SJCRH30 (cell line): ENCODE results near the gene DNAJC11. TPM values are rescaled to one million over a fixed set of nuclear protein-coding genes. Genes with fewer than 3 reads are reported as not detected.
"Not testable (repeated sequence)": the region's sequence is repeated elsewhere in the genome, so short reads cannot be mapped to it uniquely, and the experiment has no call there.

Experiments
- DNase-seq, 2 experiments: peaks; one replicate each; pipeline ENCODE4 v3.0.0-alpha.2; 2015 to 2020
- H3K27ac ChIP-seq: fragments of 250-450 bp; sonication (Bioruptor Pico); 2 replicates; pipeline ENCODE4 v1.5.1; 2020; ENCODE audit warnings: mild to moderate bottlenecking, moderate library complexity
- H3K27me3 ChIP-seq: fragments of 250-450 bp; sonication (Bioruptor Pico); 2 replicates; pipeline ENCODE4 v1.5.1; 2020; ENCODE audit warnings: mild to moderate bottlenecking, moderate library complexity
- H3K36me3 ChIP-seq: fragments of 250-450 bp; sonication (Bioruptor Pico); 2 replicates; pipeline ENCODE4 v1.5.1; 2020; ENCODE audit warnings: mild to moderate bottlenecking, moderate library complexity
- H3K4me1 ChIP-seq: fragments of 250-450 bp; sonication (Bioruptor Pico); 2 replicates; pipeline ENCODE4 v1.5.1; 2020; ENCODE audit warnings: mild to moderate bottlenecking, moderate library complexity
- H3K4me3 ChIP-seq: fragments of 250-450 bp; sonication (Bioruptor Pico); 2 replicates; pipeline ENCODE4 v1.5.1; 2020; ENCODE audit warnings: mild to moderate bottlenecking, moderate library complexity
- H3K9me3 ChIP-seq: fragments of 250-450 bp; sonication (Bioruptor Pico); replicated peaks from 2 replicates; pipeline ENCODE4 v1.5.1; 2020; ENCODE audit warnings: mild to moderate bottlenecking, moderate library complexity
- total RNA-seq: library from RNA; depleted of rRNA; stranded (reverse); fragments of >200 nt; shearing (Covaris generic); gene quantifications from 2 replicates; pipeline ENCODE4 v1.2.3, GENCODE V29; 2014

Gene DNAJC11
- total RNA-seq, 1 experiment from 2014 or later: 84.5 TPM

- DNase-seq: no peak
- H3K36me3 ChIP-seq: peaks cover 3% of the 10 kb centered on the region; the same call in 1 of the 2 replicates
- no peak overlapping the region for H3K27ac ChIP-seq
- H3K4me1 ChIP-seq: no peaks in the 10 kb centered on the region
- H3K27me3 ChIP-seq: no peaks in the 10 kb centered on the region
- H3K9me3 ChIP-seq: no peaks in the 10 kb centered on the region
- no peak overlapping the region for H3K4me3 ChIP-seq
Measured at GRCh38 chr1:6685381-6685780, 16.2 kb downstream of the DNAJC11 start.

- Histone ChIP-seq H3K27ac (no peak overlapping the region), H3K27me3 (no peaks in the 10 kb centered on the region), H3K4me1 (no peaks in the 10 kb centered on the region), H3K4me3 (no peak overlapping the region), H3K9me3 (no peaks in the 10 kb centered on the region), H3K36me3 (peaks cover 23% of the 10 kb centered on the region)
- no peak for DNase-seq
Measured at GRCh38 chr1:6683434-6683833, 18.2 kb downstream of the DNAJC11 start.

- Histone ChIP-seq H3K36me3 (peaks cover 77% of the 10 kb centered on the region), H3K4me3 (no peak overlapping the region), H3K27ac (no peak overlapping the region), H3K4me1 (no peaks in the 10 kb centered on the region), H3K9me3 (no peaks in the 10 kb centered on the region), H3K27me3 (no peaks in the 10 kb centered on the region)
- no peak for DNase-seq
Measured at GRCh38 chr1:6675941-6676340, 25.7 kb downstream of the DNAJC11 start.

- Histone ChIP-seq H3K4me1 (no peaks in the 10 kb centered on the region), H3K9me3 (no peaks in the 10 kb centered on the region), H3K27me3 (no peaks in the 10 kb centered on the region), H3K27ac (no peak overlapping the region), H3K4me3 (no peak overlapping the region), H3K36me3 (peaks cover 73% of the 10 kb centered on the region)
- DNase-seq: no peak
Measured at GRCh38 chr1:6674771-6675170, 26.8 kb downstream of the DNAJC11 start.

- no peak for DNase-seq
- H3K4me3 ChIP-seq: no peak overlapping the region
- H3K9me3 ChIP-seq: no peaks in the 10 kb centered on the region
- no peak overlapping the region for H3K27ac ChIP-seq
- H3K36me3 ChIP-seq: peaks cover 71% of the 10 kb centered on the region
- no peaks in the 10 kb centered on the region for H3K27me3 ChIP-seq
- no peaks in the 10 kb centered on the region for H3K4me1 ChIP-seq
Measured at GRCh38 chr1:6673816-6674398, 27.7 kb downstream of the DNAJC11 start.

- no peak overlapping the region for H3K27ac ChIP-seq
Measured at GRCh38 chr1:6672558-6672957, 29.1 kb downstream of the DNAJC11 start.

GRCh38 chr1:6668503-6668902 lies 33.1 kb downstream of the DNAJC11 start:
- DNase-seq: no peak
- H3K27me3 ChIP-seq: no peaks in the 10 kb centered on the region
- H3K4me3 ChIP-seq: no peak overlapping the region
- no peaks in the 10 kb centered on the region for H3K9me3 ChIP-seq
- H3K27ac ChIP-seq: no peak overlapping the region
- peaks cover 58% of the 10 kb centered on the region for H3K36me3 ChIP-seq
- no peaks in the 10 kb centered on the region for H3K4me1 ChIP-seq

More at GRCh38 chr1:6672558-6672957, 29.1 kb downstream of the DNAJC11 start:
- Histone ChIP-seq H3K9me3 (no peaks in the 10 kb centered on the region), H3K27me3 (no peaks in the 10 kb centered on the region), H3K4me1 (no peaks in the 10 kb centered on the region), H3K36me3 (peaks cover 67% of the 10 kb centered on the region), H3K4me3 (no peak overlapping the region)
- no peak for DNase-seq

GRCh38 chr1:6667139-6667538 lies 34.5 kb downstream of the DNAJC11 start:
- no peak overlapping the region for H3K27ac ChIP-seq
- no peaks in the 10 kb centered on the region for H3K27me3 ChIP-seq
- H3K36me3 ChIP-seq: peaks cover 61% of the 10 kb centered on the region
- DNase-seq: no peak
- H3K4me3 ChIP-seq: no peak overlapping the region
- H3K4me1 ChIP-seq: no peaks in the 10 kb centered on the region
- H3K9me3 ChIP-seq: no peaks in the 10 kb centered on the region

DNA sequence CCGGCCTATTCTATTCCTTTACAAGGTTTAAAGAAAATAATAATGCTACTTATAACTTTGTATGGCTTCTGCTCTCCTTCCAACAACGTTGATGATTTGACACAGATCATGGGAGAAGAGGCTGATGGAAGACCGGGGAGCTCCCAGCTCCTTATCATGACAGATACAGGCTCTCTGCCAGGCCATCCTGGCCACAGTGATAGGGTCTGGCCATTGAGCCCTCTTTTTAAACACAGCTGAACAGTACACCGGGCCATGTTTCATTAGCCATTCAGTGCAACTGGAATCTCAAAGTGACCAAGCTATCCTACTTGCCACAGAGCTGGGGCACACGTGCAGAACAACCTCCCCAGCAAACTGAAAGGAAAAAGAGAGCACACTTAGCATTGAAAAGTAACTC lies 34.9 kb downstream of the DNAJC11 start:
- no peak for DNase-seq
- Histone ChIP-seq H3K4me1 (no peaks in the 10 kb centered on the region), H3K27me3 (no peaks in the 10 kb centered on the region), H3K4me3 (no peak overlapping the region), H3K36me3 (peaks cover 58% of the 10 kb centered on the region), H3K9me3 (no peaks in the 10 kb centered on the region), H3K27ac (no peak overlapping the region)

DNA sequence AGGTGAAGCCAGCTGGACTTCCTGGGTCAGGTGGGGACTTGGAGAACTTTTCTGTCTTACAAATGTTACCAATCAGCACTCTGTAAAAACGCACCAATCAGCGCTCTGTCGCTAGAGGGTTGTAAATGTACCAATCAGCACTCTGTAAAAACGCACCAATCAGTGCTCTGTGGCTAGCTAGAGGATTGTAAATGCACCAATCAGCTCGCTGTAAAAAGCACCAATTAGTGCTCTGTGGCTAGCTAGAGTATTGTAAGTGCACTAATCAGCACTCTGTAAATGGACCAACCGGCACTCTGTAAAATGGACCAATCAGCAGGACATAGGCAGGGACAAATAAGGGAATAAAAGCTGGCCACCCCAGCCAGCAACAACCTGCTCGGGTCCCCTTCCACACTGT lies 39.1 kb downstream of the DNAJC11 start:
- not testable (repeated sequence) for DNase-seq, H3K9me3 ChIP-seq, H3K27ac ChIP-seq

GRCh38 chr1:6660415-6661049 lies 41.1 kb downstream of the DNAJC11 start:
- Histone ChIP-seq H3K36me3 (peaks cover 24% of the 10 kb centered on the region), H3K4me1 (no peaks in the 10 kb centered on the region), H3K4me3 (no peak overlapping the region), H3K9me3 (no peaks in the 10 kb centered on the region), H3K27me3 (no peaks in the 10 kb centered on the region), H3K27ac (no peak overlapping the region)
- DNase-seq: no peak

More for the DNA sequence above, 39.1 kb downstream of the DNAJC11 start:
- H3K27me3 ChIP-seq, H3K4me3 ChIP-seq, H3K4me1 ChIP-seq: not testable (repeated sequence)
- H3K36me3 ChIP-seq: peaks cover 37% of the 10 kb centered on the region

- Histone ChIP-seq H3K4me1 (no peaks in the 10 kb centered on the region), H3K27ac (no peak overlapping the region), H3K36me3 (peaks cover 32% of the 10 kb centered on the region), H3K9me3 (no peaks in the 10 kb centered on the region), H3K4me3 (no peak overlapping the region), H3K27me3 (no peaks in the 10 kb centered on the region)
- DNase-seq: no peak
Measured at GRCh38 chr1:6658359-6659060, 43.1 kb downstream of the DNAJC11 start.

DNA sequence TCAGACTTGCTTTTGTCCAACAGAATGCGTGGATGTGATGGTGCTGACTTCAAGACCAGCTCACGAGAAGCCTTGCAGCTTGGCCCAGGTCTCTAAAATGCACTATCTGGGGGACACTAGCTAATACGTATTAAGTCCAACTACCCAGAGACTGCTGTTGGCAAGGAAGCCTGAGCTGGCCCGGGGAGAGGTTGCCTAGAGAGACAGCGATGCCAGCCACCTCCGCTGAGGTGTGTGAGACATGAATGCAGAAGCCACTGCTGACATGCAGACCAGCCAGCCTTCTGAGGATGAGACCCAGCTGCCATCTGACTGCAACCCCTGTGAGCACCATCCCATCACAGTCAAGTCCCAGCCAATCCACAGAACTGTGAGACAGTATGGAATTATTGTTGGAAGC lies 44.5 kb downstream of the DNAJC11 start:
- no peaks in the 10 kb centered on the region for H3K9me3 ChIP-seq
- H3K27me3 ChIP-seq: no peaks in the 10 kb centered on the region
- DNase-seq: no peak
- H3K27ac ChIP-seq: no peak overlapping the region
- peaks cover 32% of the 10 kb centered on the region for H3K36me3 ChIP-seq
- H3K4me1 ChIP-seq: no peaks in the 10 kb centered on the region
- no peak overlapping the region for H3K4me3 ChIP-seq

DNA sequence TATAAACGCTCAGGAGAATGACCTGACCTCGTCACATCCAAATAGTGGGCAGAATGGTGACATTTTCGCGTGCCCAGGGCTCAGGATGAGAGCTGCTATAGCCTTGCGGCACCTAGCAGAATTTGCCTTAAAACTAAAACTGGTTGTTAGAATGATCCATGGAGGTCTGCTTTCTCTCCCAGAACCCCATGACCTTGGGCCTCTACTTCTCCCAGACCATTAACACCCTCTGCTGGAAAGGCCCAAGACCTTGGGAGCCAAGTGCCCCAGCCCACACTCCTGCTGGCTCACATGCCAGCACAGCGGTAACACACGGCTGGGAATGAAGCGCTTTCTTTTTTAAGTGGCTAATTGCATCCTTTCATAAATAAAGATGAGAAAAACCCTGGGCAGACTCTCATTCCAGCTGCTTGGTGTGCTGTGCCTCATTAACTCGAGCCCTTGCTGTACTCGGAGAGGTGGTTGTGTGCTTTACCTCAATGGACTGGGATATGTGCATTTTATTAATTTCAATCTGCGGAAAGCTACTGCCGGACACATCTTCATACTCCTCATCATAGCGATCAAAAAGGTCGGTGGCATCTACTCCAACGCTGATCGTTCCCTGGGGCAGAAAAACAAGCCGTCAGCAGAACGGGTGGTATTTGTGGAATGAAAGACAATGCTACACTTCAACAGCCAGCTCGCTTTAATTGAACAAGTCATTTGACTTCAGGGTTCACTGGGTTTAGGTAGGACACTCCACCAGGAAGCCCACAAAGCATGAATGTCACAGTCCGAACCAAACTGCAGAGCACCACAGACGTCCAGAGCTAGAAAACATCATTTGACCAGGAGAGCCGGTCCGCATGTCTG lies 48.0 kb downstream of the DNAJC11 start:
- H3K27me3 ChIP-seq: no peaks in the 10 kb centered on the region
- H3K27ac ChIP-seq: no peak overlapping the region
- DNase-seq: no peak

GRCh38 chr1:6652986-6653385 lies 48.6 kb downstream of the DNAJC11 start:
- H3K27ac ChIP-seq: no peak overlapping the region
- DNase-seq: no peak
- no peaks in the 10 kb centered on the region for H3K9me3 ChIP-seq
- peaks cover 39% of the 10 kb centered on the region for H3K36me3 ChIP-seq
- H3K4me1 ChIP-seq: no peaks in the 10 kb centered on the region
- H3K4me3 ChIP-seq: no peak overlapping the region
- no peaks in the 10 kb centered on the region for H3K27me3 ChIP-seq

More for the DNA sequence above, 48.0 kb downstream of the DNAJC11 start:
- H3K36me3 ChIP-seq: peaks cover 44% of the 10 kb centered on the region
- H3K4me1 ChIP-seq: no peaks in the 10 kb centered on the region
- no peaks in the 10 kb centered on the region for H3K9me3 ChIP-seq
- H3K4me3 ChIP-seq: no peak overlapping the region
